Liver (tissue), 3 donors: Measurements from ENCODE around the gene L3MBTL3.

ENCODE experiments used
- EGR1 ChIP-seq, 2 donors: IDR thresholded peaks; 2 replicates each; pipeline ENCODE4 v1.6.1; 2016 to 2018; ENCODE audit warnings: antibody characterized with exemption in 2 of 2, low read depth in 2 of 2
- FOXA1 ChIP-seq: IDR thresholded peaks from 2 replicates; pipeline ENCODE4 v1.6.1; 2016; ENCODE audit warnings: antibody characterized with exemption
- FOXA2 ChIP-seq: IDR thresholded peaks from 2 replicates; pipeline ENCODE4 v1.6.1; 2016; ENCODE audit warnings: antibody characterized with exemption
- HNF4G ChIP-seq: IDR thresholded peaks from 2 replicates; pipeline ENCODE4 v1.6.1; 2016; ENCODE audit warnings: antibody characterized with exemption
- TAF1 ChIP-seq: conservative IDR thresholded peaks from 2 replicates; pipeline ENCODE4 v1.6.1; 2016; ENCODE audit warnings: antibody characterized with exemption, mild to moderate bottlenecking
- YY1 ChIP-seq: IDR thresholded peaks from 2 replicates; pipeline ENCODE4 v1.6.1; 2016; ENCODE audit warnings: antibody characterized with exemption, mild to moderate bottlenecking
- TF ChIP-seq, protein P1 (sequence below): fragments of 150-350 bp; IDR thresholded peaks from 2 replicates; pipeline ENCODE4 v1.5.1; 2017; ENCODE audit warnings: improper control_type of control experiment, low read depth, low read length; ENCODE audit not compliant: missing input control
- TF ChIP-seq, protein P2 (sequence below): IDR thresholded peaks from 2 replicates; pipeline ENCODE4 v1.6.1; 2016; ENCODE audit warnings: antibody characterized with exemption, mild to moderate bottlenecking
- TF ChIP-seq, protein P3 (sequence below): IDR thresholded peaks from 2 replicates; pipeline ENCODE4 v1.6.1; 2016; ENCODE audit warnings: antibody characterized with exemption
- TF ChIP-seq, protein P4 (sequence below): IDR thresholded peaks from 2 replicates; pipeline ENCODE4 v1.6.1; 2016; ENCODE audit warnings: antibody characterized with exemption
- donor health status: healthy.
- donor health status: healthy.

DNA sequence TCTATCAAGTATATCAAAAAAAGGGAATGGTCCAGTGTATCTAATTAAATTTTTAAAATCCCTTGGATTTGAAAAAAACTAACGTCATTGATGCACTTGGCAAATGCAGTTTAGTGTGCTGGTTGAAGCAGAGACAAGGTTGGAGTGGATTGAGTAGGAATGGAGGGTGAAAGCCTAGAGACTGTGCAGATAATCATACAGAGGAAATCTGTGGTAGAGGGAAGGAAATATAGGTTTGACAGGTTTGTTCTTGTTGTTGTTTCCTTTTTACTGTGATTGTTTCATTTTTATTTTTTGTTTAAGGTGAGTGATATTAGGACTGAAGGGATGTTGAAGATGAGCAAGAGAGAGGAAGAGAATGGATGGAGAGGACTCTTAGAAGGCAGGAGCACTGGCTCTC, 29.0 kb upstream of the L3MBTL3 start:
- TF ChIP-seq, protein P1, sequence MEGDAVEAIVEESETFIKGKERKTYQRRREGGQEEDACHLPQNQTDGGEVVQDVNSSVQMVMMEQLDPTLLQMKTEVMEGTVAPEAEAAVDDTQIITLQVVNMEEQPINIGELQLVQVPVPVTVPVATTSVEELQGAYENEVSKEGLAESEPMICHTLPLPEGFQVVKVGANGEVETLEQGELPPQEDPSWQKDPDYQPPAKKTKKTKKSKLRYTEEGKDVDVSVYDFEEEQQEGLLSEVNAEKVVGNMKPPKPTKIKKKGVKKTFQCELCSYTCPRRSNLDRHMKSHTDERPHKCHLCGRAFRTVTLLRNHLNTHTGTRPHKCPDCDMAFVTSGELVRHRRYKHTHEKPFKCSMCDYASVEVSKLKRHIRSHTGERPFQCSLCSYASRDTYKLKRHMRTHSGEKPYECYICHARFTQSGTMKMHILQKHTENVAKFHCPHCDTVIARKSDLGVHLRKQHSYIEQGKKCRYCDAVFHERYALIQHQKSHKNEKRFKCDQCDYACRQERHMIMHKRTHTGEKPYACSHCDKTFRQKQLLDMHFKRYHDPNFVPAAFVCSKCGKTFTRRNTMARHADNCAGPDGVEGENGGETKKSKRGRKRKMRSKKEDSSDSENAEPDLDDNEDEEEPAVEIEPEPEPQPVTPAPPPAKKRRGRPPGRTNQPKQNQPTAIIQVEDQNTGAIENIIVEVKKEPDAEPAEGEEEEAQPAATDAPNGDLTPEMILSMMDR = no peak
- TF ChIP-seq TAF1 (no peak), YY1 (no peak), FOXA2 (no peak), EGR1 (IDR thresholded peaks at IDR 0.05; ENCODE audit: low read depth in 2 of 2) (no peak), HNF4G (no peak), FOXA1 (no peak)
- TF ChIP-seq, protein P2, sequence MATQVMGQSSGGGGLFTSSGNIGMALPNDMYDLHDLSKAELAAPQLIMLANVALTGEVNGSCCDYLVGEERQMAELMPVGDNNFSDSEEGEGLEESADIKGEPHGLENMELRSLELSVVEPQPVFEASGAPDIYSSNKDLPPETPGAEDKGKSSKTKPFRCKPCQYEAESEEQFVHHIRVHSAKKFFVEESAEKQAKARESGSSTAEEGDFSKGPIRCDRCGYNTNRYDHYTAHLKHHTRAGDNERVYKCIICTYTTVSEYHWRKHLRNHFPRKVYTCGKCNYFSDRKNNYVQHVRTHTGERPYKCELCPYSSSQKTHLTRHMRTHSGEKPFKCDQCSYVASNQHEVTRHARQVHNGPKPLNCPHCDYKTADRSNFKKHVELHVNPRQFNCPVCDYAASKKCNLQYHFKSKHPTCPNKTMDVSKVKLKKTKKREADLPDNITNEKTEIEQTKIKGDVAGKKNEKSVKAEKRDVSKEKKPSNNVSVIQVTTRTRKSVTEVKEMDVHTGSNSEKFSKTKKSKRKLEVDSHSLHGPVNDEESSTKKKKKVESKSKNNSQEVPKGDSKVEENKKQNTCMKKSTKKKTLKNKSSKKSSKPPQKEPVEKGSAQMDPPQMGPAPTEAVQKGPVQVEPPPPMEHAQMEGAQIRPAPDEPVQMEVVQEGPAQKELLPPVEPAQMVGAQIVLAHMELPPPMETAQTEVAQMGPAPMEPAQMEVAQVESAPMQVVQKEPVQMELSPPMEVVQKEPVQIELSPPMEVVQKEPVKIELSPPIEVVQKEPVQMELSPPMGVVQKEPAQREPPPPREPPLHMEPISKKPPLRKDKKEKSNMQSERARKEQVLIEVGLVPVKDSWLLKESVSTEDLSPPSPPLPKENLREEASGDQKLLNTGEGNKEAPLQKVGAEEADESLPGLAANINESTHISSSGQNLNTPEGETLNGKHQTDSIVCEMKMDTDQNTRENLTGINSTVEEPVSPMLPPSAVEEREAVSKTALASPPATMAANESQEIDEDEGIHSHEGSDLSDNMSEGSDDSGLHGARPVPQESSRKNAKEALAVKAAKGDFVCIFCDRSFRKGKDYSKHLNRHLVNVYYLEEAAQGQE = no peak
- TF ChIP-seq, protein P3, sequence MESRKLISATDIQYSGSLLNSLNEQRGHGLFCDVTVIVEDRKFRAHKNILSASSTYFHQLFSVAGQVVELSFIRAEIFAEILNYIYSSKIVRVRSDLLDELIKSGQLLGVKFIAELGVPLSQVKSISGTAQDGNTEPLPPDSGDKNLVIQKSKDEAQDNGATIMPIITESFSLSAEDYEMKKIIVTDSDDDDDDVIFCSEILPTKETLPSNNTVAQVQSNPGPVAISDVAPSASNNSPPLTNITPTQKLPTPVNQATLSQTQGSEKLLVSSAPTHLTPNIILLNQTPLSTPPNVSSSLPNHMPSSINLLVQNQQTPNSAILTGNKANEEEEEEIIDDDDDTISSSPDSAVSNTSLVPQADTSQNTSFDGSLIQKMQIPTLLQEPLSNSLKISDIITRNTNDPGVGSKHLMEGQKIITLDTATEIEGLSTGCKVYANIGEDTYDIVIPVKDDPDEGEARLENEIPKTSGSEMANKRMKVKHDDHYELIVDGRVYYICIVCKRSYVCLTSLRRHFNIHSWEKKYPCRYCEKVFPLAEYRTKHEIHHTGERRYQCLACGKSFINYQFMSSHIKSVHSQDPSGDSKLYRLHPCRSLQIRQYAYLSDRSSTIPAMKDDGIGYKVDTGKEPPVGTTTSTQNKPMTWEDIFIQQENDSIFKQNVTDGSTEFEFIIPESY = no peak
- TF ChIP-seq, protein P4, sequence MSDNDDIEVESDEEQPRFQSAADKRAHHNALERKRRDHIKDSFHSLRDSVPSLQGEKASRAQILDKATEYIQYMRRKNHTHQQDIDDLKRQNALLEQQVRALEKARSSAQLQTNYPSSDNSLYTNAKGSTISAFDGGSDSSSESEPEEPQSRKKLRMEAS = no peak
